Activated CD4-positive, alpha-beta T cell treated with anti-CD3 and anti-CD28 coated beads, Interleukin-2, amount 10 ng/mL, durations not matched to agents 24 days and 14 days (primary cell): Measurements from ENCODE around the gene PRDX5. TPM values are rescaled to one million over a fixed set of nuclear protein-coding genes. Genes with fewer than 3 reads are reported as not detected.
A peak's percentile ranks its signal among the peaks of the same experiment; 100 is the strongest.

Experiments
- DNase-seq: peaks from one replicate; pipeline ENCODE4 v3.0.0; 2022
- H3K27ac Mint-ChIP-seq: one replicate; pipeline ENCODE4 v1.8.0; 2022; ENCODE audit warnings: mild to moderate bottlenecking, mixed read lengths
- H3K27me3 Mint-ChIP-seq: one replicate; pipeline ENCODE4 v1.8.0; 2022; ENCODE audit warnings: mixed read lengths
- H3K36me3 Mint-ChIP-seq: one replicate; pipeline ENCODE4 v1.8.0; 2022; ENCODE audit warnings: low read depth, mild to moderate bottlenecking, mixed read lengths
- H3K4me1 Mint-ChIP-seq: one replicate; pipeline ENCODE4 v1.8.0; 2021; ENCODE audit warnings: mixed read lengths
- H3K4me3 Mint-ChIP-seq: one replicate; pipeline ENCODE4 v1.8.0; 2022; ENCODE audit warnings: mild to moderate bottlenecking, moderate library complexity, mixed read lengths
- H3K9me3 Mint-ChIP-seq: one replicate; pipeline ENCODE4 v1.8.0; 2021; ENCODE audit warnings: mixed read lengths
- intact Hi-C: fragments of 100-400 bp; cut with micrococcal nuclease; formaldehyde crosslinking; loops from one replicate; pipeline ENCODE4 v1.15.1; 2023
- total RNA-seq: library from RNA; stranded (reverse); gene quantifications from 2 replicates; pipeline ENCODE4 v1.2.3, GENCODE V29; 2022

PRDX5 gene
- total RNA-seq, 1 donor from 2014 or later, result 98.0 TPM

DNA sequence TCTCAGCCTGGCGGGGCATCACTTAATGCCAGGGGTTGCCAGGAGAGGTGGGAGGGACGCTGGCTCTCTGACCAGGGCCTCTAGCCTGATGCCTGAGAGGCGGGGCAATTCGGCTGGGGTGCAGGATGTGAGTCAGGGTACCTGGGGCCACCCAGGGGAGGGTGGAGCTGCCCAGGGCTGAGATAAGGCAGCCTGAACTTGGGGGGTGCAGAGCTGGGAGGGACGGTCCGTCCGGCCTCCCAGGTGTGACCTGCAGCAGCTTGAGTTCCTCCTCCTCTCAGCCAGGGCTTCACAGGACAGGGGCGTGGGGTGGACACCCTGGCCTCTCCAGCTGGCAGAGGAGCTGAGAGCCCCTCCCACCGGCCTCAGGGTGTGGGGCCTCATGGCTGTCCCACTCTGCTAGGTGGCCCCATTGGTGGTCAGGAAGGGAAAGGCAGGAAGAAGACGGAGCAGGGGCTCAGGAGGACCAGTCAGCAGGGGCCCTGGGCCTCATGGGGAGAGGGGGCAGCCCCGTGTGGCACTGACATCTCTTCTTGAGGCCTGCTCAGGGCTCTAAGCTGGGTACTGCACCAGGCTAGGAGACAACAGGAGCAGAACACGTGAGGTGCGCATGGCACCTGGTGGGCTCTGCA lies 40.1 kb downstream of the PRDX5 start:
- Mint-ChIP-seq H3K4me3 (peak overlapping the region; percentile 78), H3K27me3 (no peaks in the 10 kb centered on the region), H3K4me1 (peaks cover 20% of the 10 kb centered on the region), H3K36me3 (peaks cover 34% of the 10 kb centered on the region), H3K27ac (peak overlapping the region; percentile 88), H3K9me3 (no peaks in the 10 kb centered on the region)
- peak; percentile 78 for DNase-seq
- intact Hi-C loops, result loop anchor here (1.0 kb wide), 1 partner anchor 41 kb away; the partner anchor contains the start of gene TRMT112

DNA sequence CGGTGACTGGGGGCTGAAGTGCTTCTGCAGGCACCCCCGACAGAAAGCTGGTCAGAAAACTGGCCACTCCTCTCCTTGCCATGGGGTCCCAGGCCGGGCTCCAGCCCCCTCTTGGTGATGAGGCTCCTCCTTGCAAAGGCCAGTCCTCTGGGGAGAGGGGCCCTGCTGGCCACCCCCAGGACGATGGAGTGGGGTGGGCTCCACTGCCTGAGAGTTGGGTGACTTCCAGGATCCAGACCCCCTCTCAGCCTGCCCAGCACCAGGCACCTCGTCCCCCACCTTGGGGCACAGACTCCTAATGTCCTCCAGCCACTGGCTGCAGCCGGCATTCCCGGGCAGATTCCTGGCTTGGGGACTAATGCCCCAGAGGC lies 40.6 kb downstream of the PRDX5 start:
- Mint-ChIP-seq H3K27me3 (no peaks in the 10 kb centered on the region), H3K9me3 (no peaks in the 10 kb centered on the region), H3K36me3 (peaks cover 37% of the 10 kb centered on the region), H3K27ac (no peak overlapping the region), H3K4me1 (peaks cover 20% of the 10 kb centered on the region), H3K4me3 (peak overlapping the region; percentile 78)
- intact Hi-C loops, result no loop called here
- DNase-seq, result no peak

DNA sequence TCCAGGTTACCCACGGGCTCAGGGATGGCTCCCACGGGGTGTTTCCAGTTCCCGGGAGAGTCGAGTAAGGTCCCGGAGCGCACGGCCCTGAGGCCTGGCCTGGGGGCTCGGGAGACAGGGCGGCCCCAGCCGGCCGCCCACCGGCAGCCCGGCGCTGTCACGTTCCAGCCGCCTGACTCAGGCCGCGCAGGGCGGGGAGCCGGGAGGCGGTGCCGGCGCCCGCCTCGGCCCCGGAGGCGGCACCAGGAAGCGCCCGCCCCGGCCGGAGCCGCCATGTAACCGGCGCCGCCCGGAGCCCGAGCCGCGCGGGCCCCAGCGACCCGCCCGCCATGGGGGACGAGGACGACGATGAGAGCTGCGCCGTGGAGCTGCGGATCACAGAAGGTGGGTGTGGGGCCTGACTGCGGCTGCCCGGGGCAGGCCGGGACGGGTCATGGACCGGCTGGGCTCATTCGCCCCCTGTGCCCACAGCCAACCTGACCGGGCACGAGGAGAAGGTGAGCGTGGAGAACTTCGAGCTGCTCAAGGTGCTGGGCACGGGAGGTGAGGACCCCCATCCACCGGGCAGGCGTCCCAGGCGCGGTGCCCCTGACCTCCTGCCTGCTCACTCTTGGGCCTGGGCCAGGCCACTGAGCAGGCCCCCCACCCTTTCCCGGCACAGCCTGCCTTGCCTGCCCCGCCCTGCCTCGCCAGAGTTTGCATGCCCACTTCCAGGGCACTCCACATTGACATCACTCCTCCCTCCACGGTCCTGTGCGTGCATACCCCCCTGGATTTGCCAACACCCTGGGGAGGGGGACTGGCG lies 41.2 kb downstream of the PRDX5 start, which contains the start of gene RPS6KA4:
TSS of gene RPS6KA4 (plus strand) at position 256 of the 805 bp plus-strand sequence. CDS start at position 330, 74 bp downstream.
- intact Hi-C loops, result loop anchor here (1.0 kb wide), 1 partner anchor 17 kb away; no protein-coding TSS in a partner anchor
- peak within 1 kb of the TSS; percentile 94 for H3K4me3 Mint-ChIP-seq
- peak; percentile 90 for DNase-seq
- no peaks in the 10 kb centered on the region for H3K9me3 Mint-ChIP-seq
- H3K27me3 Mint-ChIP-seq, result no peaks in the 10 kb centered on the region
- peak within 1 kb of the TSS; percentile 88 for H3K27ac Mint-ChIP-seq
- H3K36me3 Mint-ChIP-seq, result peaks cover 40% of the 10 kb centered on the region
- peaks cover 20% of the 10 kb centered on the region for H3K4me1 Mint-ChIP-seq

DNA sequence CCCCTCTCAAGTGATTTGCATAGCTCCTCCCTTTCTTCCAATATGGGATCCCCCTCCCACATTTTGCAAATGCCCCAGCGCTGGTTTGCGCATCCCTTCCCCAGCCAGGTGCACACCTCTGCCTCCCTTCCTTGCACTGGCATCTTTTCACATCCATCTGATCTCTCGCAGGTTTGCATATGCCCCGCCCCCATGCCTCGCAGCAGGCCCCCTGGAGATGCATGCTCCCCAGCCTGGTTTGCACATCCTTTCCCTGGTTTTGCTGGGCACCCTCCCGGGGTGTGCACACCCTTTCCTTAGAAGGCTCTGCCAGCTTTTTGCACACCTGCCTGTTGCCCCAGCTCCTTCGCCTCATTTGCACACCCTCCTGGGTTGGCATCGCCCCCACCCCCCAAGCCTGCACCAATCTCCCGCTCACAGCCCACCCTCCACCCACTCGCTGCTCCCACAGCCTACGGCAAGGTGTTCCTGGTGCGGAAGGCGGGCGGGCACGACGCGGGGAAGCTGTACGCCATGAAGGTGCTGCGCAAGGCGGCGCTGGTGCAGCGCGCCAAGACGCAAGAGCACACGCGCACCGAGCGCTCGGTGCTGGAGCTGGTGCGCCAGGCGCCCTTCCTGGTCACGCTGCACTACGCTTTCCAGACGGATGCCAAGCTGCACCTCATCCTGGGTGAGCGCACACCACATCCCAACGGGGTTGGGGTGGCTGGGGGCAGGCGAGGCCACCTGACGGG lies 42.0 kb downstream of the PRDX5 start:
- no peaks in the 10 kb centered on the region for H3K27me3 Mint-ChIP-seq
- H3K36me3 Mint-ChIP-seq, result peaks cover 44% of the 10 kb centered on the region
- peak; percentile 81 for DNase-seq
- intact Hi-C loops, result loop anchor here (1.0 kb wide), 1 partner anchor 18 kb away; no protein-coding TSS in a partner anchor
- peaks cover 22% of the 10 kb centered on the region for H3K4me1 Mint-ChIP-seq
- H3K4me3 Mint-ChIP-seq, result peak overlapping the region; percentile 94
- peak overlapping the region; percentile 80 for H3K27ac Mint-ChIP-seq
- H3K9me3 Mint-ChIP-seq, result no peaks in the 10 kb centered on the region

DNA sequence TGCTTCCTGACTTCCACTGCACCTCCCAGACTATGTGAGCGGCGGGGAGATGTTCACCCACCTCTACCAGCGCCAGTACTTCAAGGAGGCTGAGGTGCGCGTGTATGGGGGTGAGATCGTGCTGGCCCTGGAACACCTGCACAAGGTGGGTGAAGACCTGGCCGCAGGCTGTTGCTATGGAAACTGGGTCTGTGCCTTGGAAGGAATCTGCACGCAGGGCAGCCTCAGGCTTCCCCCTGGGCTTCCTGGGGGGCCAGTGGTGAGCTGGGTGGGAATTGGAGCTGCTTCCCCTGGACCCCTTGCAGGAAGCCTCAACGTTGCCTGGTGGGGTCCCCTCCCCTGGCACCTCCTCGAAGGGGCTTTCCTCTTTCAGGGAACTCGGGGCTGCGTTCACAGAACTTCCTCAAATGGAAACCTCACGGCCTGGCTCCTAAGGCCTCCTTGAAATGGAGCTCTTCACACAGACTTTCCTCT lies 42.6 kb downstream of the PRDX5 start:
- H3K27ac Mint-ChIP-seq, result peak overlapping the region; percentile 80
- H3K9me3 Mint-ChIP-seq, result no peaks in the 10 kb centered on the region

DNA sequence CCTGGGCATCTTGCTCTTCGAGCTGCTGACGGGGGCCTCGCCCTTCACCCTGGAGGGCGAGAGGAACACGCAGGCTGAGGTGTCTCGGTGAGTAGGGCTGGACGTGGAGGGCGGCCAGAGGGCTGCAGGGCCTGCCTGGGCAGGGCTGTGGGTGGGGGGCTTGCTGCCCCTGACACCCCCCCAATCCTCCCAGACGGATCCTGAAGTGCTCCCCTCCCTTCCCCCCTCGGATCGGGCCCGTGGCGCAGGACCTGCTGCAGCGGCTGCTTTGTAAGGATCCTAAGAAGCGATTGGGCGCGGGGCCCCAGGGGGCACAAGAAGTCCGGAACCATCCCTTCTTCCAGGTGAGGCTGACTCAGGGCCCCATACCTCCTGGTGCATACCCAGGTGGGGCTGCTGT lies 43.7 kb downstream of the PRDX5 start:
- intact Hi-C loops, result no loop called here
- no peaks in the 10 kb centered on the region for H3K27me3 Mint-ChIP-seq
- H3K9me3 Mint-ChIP-seq, result no peaks in the 10 kb centered on the region
- peaks cover 18% of the 10 kb centered on the region for H3K4me1 Mint-ChIP-seq
- H3K4me3 Mint-ChIP-seq, result no peak overlapping the region
- H3K36me3 Mint-ChIP-seq, result peaks cover 49% of the 10 kb centered on the region
- no peak overlapping the region for H3K27ac Mint-ChIP-seq
- DNase-seq, result no peak

More for the DNA sequence above, 42.6 kb downstream of the PRDX5 start:
- H3K27me3 Mint-ChIP-seq, result no peaks in the 10 kb centered on the region
- peak overlapping the region; percentile 94 for H3K4me3 Mint-ChIP-seq
- peaks cover 47% of the 10 kb centered on the region for H3K36me3 Mint-ChIP-seq
- intact Hi-C loops, result no loop called here
- DNase-seq, result no peak
- peaks cover 22% of the 10 kb centered on the region for H3K4me1 Mint-ChIP-seq

DNA sequence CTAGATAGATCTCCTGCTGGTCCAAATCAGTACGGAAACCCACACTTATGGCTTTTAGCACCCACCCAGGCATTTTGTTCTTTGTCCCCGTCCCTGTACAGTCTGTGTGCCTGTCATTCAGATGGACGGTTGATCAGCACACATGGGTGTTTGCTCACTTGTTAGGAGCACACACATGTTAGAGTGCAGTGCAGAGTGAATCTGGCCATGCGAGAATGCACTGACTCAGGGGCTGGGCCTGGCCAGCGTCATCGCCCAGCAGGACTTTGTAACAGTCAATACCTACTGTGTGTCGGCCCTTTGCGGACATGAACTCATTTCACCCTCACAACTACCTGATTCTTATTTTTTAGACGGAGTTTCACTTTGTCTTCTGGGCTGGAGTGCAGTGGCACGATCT lies 44.4 kb downstream of the PRDX5 start:
- peaks cover 51% of the 10 kb centered on the region for H3K36me3 Mint-ChIP-seq

DNA sequence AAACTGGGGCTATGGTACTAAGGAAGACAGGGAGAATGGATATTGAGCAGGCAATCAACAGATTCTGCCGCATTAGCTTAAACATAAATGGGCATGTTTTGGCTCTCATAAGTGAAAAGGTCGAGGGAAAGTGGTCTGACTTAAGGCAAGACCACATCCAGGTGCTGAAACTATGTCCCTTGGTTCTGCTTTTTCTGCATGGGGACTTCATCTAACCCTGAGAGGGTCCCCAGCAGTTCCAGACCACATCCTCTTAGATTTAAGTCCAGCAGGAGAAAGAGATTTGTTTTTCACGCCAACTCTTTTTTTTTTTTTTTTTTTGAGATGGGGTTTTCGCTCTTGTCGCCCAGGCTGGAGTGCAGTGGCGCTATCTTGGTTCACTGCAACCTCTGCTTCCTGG lies 46.5 kb downstream of the PRDX5 start:
- H3K27me3 Mint-ChIP-seq, result no peaks in the 10 kb centered on the region
- no peak for DNase-seq

More for the DNA sequence above, 44.4 kb downstream of the PRDX5 start:
- no peak for DNase-seq
- Mint-ChIP-seq H3K27ac (no peak overlapping the region), H3K4me1 (peaks cover 17% of the 10 kb centered on the region), H3K9me3 (no peaks in the 10 kb centered on the region), H3K4me3 (no peak overlapping the region), H3K27me3 (no peaks in the 10 kb centered on the region)
- intact Hi-C loops, result no loop called here

DNA sequence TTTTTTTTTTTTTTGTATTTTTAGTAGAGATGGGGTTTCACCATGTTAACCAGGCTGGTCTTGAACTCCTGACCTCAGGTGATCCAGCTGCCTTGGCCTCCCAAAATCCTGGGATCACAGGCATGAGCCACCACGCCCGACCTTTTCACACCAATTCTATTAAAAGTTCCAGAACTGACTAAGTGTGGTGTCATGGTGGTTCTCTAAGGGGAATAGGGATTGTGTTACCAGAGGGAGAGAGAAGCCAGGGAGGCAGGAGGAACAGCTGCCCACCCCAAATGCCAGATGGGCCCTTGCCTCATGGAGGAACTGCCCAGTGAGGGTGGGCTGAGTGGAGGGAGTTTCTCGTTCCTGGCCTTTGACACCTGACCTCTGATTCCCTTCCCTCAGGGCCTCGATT lies 47.0 kb downstream of the PRDX5 start:
- Mint-ChIP-seq H3K27ac (no peak overlapping the region), H3K9me3 (no peaks in the 10 kb centered on the region), H3K4me1 (peaks cover 8% of the 10 kb centered on the region), H3K27me3 (no peaks in the 10 kb centered on the region), H3K4me3 (no peak overlapping the region), H3K36me3 (peaks cover 63% of the 10 kb centered on the region)
- DNase-seq, result no peak
- intact Hi-C loops, result no loop called here

More for the DNA sequence above, 46.5 kb downstream of the PRDX5 start:
- H3K4me1 Mint-ChIP-seq, result peaks cover 12% of the 10 kb centered on the region
- intact Hi-C loops, result no loop called here
- no peak overlapping the region for H3K27ac Mint-ChIP-seq
- H3K36me3 Mint-ChIP-seq, result peaks cover 63% of the 10 kb centered on the region
- no peak overlapping the region for H3K4me3 Mint-ChIP-seq
- no peaks in the 10 kb centered on the region for H3K9me3 Mint-ChIP-seq

DNA sequence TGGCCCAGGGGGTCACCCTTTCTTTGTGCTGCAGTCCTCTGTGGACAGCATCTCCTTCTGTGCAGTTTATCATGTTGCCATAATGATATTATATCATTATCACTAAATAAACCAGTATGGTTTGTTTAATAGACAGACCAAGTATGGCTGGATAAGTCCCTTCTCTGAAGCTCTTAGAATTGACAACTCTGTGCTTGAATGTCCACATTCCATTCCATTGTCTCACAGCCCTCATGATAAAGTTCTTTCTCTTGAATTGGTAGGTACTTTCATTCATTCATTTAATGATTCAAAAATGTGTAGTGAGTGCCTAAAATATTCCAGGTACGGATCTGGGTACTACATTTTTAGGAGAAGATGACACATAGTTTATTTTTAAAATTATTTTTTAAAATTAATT lies 48.8 kb downstream of the PRDX5 start:
- Mint-ChIP-seq H3K4me1 (peaks cover 2% of the 10 kb centered on the region), H3K36me3 (peaks cover 54% of the 10 kb centered on the region), H3K27ac (no peak overlapping the region), H3K4me3 (no peak overlapping the region), H3K27me3 (no peaks in the 10 kb centered on the region), H3K9me3 (no peaks in the 10 kb centered on the region)
- no peak for DNase-seq
- intact Hi-C loops, result no loop called here

DNA sequence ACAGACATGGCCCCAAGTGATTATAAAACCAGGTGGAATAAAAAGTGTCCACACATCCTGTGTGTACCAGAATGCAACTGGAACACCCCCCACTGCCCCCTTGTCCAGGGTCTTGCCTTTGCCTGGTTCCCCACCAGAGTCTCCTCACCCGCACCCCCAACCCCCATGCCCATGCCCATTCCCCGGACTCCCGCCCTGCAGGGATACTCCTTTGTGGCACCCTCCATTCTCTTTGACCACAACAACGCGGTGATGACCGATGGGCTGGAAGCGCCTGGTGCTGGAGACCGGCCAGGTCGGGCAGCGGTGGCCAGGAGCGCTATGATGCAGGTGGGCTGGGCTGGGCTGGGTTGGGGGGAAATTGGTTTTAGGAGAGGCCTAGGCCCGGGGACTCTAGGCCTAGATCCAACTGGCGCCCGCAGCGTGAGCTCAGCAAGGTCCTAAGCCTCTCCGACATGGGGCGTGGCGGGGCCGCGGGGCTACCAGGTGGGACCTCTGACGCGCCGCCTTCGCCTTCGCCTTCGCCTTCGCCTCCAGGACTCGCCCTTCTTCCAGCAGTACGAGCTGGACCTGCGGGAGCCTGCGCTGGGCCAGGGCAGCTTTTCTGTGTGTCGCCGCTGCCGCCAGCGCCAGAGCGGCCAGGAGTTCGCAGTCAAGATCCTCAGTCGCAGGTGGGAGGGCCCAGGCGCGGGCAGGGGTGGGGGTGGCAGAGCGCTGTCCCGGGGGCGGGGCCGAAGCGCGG lies 50.2 kb downstream of the PRDX5 start:
- no peak for DNase-seq
- Mint-ChIP-seq H3K4me1 (peaks cover 2% of the 10 kb centered on the region), H3K9me3 (no peaks in the 10 kb centered on the region), H3K36me3 (peaks cover 42% of the 10 kb centered on the region), H3K27ac (no peak overlapping the region), H3K27me3 (no peaks in the 10 kb centered on the region), H3K4me3 (no peak overlapping the region)
- intact Hi-C loops, result no loop called here

DNA sequence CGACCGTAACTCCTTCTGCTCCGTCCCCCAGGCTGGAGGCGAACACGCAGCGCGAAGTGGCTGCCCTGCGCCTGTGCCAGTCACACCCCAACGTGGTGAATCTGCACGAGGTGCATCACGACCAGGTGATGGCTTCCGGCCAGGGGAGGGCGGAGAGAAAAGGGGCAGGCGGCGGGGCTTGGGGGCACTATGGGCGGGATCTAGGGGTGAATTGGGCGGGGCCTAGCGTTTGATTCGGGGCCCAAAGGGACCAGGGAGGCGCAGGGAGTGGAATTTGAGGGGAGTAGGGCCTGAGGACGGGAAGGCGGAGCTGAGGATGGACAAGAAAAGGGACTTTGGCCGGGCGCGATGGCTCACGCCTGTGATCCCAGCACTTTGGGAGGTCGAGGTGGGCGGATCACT lies 50.8 kb downstream of the PRDX5 start:
- no peaks in the 10 kb centered on the region for H3K27me3 Mint-ChIP-seq
- no peak overlapping the region for H3K4me3 Mint-ChIP-seq
- peaks cover 39% of the 10 kb centered on the region for H3K36me3 Mint-ChIP-seq
- peaks cover 2% of the 10 kb centered on the region for H3K4me1 Mint-ChIP-seq
- intact Hi-C loops, result no loop called here
- H3K9me3 Mint-ChIP-seq, result no peaks in the 10 kb centered on the region
- no peak for DNase-seq
- H3K27ac Mint-ChIP-seq, result no peak overlapping the region
